DMS53 treated with DMSO at 0.1 percent for 48 hours (cell line): ENCODE measurements around the gene NME4.
"Not testable (repeated sequence)": the region's sequence is repeated elsewhere in the genome, so short reads cannot be mapped to it uniquely, and the experiment has no call there.

Source experiments
- DNase-seq: peaks from one replicate; lab custom pipeline; 2025; ENCODE audit not compliant: unreplicated experiment; lab: John Stamatoyannopoulos, UW

NME4 gene

GRCh38 chr16:375927-376816 lies 20.8 kb upstream of the NME4 start:
- DNase-seq = no peak

- DNase-seq = no peak
These were observed 20.1 kb upstream of the NME4 start for GRCh38 chr16:376817-377418.

DNA sequence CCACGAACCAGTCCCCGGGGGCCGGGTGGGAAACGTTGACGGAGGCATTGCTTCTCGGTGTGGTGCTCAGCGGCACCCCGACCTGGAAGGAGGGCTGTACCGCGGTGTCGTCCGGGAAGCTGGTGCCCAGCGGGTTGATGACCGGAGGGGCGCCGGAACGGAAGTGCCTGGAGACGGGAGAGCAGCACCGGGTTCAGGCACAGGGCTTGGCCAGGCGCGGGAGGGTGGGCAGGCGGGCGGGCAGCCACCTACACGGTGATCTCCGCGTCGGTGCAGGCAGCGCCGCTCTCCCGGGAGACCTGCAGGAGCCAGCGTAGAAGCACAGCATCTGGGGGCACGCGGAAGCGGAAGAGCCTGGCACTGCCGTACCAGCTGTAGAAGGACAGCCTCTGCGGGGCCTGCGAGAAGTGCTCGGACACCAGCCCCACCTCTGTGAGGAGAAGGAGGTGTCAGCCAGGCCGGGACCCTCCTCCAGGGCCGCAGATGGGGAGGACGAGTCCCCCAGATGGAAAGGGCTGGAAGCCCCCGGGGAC lies 19.5 kb upstream of the NME4 start:
- DNase-seq = no peak

GRCh38 chr16:378113-378820 lies 18.7 kb upstream of the NME4 start:
- DNase-seq = not testable (repeated sequence)

GRCh38 chr16:378821-379182 lies 18.2 kb upstream of the NME4 start:
- DNase-seq = no peak

DNA sequence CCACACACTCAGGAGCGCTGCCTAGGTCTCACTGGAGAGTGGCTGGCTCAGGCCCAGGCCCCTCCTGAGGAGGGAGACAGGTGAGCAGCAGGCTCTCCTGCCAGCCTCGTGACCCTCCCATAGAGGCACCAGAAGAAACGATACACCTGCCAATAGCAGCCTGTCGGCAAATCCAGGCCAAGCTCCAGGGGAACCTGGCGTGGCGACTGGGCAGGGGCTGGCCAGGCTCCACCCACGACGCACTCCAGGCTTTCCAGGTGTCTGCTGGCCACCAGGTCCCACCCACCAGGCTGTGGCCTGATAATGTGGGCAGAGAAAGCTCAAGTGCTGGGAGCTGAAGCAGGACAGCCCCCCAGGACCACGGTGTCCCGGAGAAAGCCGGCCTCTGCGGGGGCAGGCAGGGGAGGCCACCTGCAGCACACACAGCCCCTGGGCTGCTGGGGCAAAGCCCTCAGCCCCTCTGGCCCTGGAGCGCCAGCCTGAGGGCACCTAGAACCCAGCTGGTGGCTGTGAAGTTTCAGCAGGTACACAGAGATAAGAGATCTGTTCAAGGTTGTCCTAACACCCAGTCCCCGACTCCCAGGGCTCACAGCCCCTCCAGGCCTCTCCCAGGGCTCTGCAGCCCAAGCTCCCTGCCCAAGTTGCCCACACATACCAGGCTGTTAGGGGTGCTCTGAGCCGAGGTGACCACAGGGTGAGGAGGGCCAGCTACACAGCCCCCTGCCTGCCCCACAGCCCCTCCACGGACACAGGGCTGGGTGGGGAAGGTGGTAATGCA lies 17.6 kb upstream of the NME4 start:
- peak; percentile 87 for DNase-seq

GRCh38 chr16:379961-380761 lies 16.8 kb upstream of the NME4 start:
- no peak for DNase-seq

DNA sequence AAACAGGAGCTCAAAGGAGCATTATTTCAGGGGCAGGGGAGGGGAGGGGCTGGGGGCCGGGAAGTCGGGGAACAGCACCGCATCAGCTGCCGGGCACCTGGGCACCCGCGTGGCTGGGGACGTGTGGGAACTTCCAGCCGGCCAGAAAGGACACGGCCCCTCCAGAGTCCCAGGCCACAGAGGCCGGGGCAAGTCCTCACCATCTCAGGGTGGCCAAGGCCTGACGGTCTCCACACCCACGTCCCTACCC lies 16.3 kb upstream of the NME4 start:
- DNase-seq = no peak

DNA sequence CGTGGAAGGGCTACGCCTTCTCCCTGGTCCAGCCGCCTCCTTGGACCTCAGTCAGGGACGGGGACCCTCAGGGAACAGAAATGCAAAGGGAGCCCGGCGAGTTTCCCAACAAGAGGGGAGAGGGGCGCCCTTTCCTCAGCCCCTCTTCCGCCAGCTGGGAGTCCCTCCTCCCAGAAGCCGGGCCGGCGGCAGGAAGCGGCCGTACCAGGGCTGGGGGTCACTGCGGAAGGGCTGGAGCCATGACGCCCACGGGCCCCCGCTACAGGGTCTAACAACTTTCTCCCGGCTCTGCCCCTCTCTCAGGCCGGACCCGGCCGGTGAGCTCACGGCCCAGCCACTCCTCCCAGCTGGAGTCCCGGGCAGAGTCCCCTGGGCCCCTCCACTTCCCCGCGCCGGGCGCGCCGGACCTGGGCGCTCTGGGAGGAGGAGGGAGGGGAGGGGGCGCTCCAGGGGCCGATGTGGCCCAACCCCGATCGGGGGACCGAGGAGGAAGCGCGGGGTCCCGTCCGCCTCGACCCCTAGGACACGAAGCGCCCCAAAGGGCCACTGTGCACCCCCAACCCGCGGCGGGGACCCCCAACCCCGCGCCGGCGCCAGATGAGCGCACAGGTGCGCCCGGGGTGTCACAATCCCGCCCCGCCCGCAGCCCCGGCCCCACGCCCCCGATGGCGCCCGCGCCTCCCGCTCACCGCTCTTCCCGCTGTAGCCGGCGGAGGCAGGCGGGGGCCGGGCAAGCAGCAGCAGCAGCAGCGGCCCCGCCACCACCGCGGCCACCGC lies 15.8 kb upstream of the NME4 start:
- DNase-seq = peak; percentile 42

DNA sequence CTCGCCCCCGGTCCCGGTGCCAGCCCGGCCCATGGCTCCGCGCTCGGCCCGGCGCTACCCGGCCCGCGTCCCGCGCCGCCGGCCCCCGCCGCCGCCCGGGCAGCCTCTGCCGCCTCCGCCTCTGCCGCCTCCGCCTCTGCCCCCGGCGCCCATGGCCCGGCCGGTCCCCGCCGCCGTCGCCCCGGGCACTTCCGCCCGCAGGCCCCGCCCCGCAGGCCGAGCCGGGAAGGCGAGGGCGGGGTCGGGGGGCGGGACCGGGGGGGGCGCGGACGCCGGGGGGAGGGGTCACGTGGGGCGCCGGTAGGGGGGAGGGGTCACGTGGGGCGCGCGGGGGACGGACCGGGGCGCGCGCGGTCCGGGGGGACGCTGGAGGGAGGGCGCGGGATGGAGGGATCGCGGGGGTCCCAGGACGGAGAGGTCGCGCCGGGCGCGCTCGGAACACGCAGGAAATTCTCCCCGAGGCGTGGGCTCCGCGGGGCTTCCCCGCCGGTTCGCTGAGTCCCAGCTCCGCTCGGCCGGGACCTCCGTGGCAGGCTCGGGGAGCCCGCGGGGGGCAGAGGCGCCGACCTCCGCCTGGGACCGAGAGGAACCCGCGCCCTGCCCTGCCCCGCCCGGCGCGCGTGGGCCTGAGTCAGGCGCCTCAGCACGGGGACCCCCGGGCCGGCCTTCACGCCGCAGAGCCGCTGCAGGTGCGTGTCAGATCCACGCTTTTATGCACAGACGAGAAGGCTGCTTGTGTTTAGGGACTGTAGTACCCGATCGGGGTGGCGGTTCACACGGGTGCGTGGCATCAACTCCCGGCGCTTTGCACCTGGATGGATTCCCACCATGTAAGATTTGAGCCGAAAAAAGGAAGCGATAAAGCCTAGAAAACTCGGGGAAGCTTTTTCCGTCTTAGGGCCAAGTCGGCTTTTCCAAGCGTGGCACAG lies 14.9 kb upstream of the NME4 start, which contains the start of gene PGAP6:
Gene PGAP6, minus strand, starts transcription at position 190 of the 929 bp plus-strand sequence. Its CDS starts 157 bp downstream, at position 33.
- peak; percentile 42 for DNase-seq

- DNase-seq = peak; percentile 87
These were observed 13.5 kb upstream of the NME4 start for GRCh38 chr16:383326-384051.

- DNase-seq = no peak
These were observed 10.3 kb upstream of the NME4 start for GRCh38 chr16:386641-387156.

GRCh38 chr16:387761-388666 lies 9.0 kb upstream of the NME4 start:
- DNase-seq = not testable (repeated sequence)

DNA sequence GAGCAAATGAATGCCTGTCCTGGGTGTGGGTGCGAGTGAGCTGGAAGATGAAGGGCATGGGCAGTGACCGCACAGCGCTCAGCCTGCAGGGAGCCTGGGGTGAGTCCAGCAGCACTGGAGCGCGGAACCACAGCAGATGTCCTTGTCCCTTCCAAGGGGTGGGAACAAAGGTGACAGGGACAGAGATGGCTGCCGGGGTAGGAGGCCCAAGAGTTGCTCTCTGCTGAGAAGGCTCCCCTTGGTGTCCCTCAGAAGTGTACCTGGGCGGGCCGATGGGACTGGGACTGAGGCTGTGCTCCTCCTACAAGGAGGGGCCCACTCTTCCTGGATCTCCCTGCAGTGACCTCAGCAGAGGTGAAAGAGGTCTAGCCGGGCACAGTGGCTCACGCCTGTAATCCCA lies 7.6 kb upstream of the NME4 start:
- DNase-seq = no peak

DNA sequence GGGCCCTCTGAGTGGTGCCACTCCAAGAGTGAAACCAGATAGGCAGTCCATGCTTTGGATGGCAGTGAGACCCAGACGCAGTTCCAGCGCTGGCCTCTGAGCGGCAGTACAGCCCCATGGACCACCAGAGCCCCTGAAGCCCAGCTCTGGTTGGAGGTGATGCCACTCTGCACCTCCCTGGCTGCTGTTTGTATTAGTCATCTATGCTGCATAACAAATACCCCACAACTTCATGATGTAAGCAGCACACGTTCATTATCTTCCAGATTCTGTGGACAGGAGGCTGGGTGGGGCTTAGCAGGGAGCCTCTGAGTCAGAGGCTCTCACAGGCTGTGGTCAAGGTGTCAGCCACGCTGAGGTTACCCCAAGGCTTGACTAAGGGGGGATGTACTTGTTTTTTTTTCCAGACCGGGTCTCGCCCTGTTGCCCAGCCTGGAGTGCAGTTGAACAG lies 5.1 kb upstream of the NME4 start:
- peak; percentile 37 for DNase-seq

DNA sequence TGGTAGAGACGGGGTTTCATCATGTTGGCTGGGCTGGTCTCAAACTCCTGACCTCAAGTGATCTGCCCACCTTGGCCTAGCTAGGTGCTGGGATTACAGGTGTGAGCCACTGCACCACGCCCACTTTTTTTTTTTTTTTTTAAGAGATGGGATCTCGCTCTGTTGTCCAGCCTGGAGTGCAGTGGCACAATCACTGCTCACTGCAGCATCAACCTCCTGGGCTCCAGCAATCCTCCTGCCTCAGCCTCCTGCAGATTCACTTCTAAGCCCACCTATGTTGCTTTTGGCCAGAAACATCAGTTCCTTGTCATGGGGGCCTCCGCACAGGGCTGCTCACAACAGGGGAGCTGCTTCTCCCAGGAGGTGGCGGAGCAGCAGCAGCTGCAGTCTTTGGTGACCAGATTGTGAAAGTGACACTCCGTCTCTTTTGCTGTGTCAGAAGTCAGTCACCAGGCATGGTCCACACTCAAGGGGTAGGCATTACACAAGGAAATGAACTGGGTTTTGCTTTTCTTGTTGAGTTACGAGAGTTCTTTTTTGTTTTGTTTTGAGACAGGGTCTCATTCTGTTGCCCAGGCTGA lies 4.5 kb upstream of the NME4 start:
- DNase-seq = no peak
